NCI-H2107 (cell line): ENCODE results near the gene SPATA21.

Experiments used
- DNase-seq: peaks from one replicate; lab custom pipeline; 2025; lab: John Stamatoyannopoulos, UW

Gene SPATA21

DNA sequence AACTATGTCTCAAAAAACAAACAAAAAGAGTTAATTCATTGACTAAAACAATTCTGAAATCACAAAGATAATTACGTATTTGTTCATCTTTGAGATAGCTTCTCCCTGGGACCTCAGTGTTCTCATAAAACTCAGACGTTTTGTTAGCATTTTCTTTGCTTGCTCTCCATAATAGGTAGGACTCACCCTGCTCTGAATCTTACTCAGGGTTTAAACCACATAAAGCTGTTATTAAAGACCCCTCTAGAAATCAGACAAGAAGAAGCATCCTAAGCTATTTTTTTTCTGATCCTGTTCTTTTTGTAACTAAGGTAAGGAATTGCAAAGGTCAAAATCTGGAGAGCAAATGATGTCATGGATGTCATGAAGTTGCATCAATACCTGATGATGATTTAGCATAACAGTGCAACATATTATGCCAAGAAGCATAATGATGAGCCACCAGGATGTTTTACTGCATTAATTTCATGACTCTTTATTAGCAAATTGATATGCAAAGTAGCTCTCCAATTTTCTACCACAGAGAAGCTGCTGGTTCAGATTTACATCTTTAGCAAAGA is 87.3 kb downstream of the SPATA21 start:
- no peak for DNase-seq
